Activated CD8-positive, alpha-beta memory T cell treated with anti-CD3 and anti-CD28 coated beads, Interleukin-2, amount 50 U/mL, for 48 hours (primary cell): ENCODE data around the gene CMTM5.

ENCODE experiments used
- DNase-seq: peaks from one replicate; pipeline ENCODE4 v3.0.0-alpha.2; 2020

Gene CMTM5

DNA sequence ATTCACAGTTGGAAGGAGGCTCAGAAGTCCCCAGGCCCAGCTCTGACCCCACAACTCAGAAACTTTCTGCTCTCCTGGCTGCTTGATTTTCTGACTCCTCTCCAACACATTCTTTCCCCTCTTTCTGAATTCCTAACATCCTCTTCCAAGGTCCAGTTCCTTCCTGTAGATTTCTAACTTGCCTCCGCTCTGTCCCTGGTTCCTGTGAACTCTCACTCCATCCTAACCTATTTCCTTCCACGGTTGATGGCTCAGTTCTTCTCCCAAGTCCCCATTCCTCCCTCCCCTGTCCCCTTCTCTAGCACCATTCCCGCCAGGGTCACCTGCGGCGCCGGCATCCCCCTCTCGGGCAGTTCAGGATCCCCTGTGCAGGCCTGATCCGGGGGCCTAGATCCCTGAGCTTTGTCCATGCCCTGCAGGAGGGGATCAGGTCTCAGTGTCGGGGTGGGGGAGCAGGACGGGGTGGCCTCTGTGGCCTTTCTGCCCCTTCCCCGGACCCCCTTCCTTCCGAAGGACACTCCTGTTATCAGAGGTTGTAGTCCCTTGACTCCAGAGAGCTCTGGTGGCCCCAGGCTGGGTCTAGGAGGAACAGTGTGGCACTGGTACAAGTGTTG is 18.2 kb upstream of the CMTM5 start:
- no peak for DNase-seq

- DNase-seq: peak; percentile 45
Measured at GRCh38 chr14:23359167-23359626, 17.6 kb upstream of the CMTM5 start.

DNA sequence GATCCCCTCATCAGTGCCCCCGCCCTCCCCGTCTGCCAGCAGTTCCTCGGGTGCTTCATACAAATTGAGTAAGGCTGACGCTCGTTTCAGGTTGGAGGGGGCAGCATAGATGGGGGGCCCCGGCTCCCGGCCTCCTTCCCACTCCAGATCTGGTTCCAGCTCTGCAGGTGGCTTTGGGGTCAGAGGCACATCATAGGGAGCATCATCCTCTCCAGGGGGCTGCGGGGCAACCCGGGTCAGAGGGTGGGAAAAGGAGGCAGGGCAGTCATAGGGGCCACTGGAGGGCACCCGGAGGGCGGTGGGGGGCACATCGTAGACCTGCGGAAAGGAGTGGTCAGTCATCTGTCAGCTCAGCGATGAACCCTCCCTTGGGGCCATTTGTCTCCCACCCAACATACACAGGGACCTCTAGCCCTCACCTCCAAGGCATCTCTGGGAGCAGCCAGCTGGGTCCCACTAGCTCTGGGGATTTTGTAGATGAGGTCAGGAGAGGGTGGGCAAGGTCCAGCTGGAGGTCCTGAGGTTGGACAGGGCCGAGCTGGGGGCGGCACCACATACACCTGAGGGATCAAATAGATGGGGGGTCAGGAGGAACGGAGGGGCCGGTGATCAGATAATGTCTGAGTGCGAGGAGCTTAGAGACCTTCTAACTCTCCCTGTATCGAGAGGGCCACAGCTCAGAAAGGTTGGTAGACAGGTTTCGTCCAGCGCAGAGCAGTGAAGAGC is 17.0 kb upstream of the CMTM5 start:
- DNase-seq: no peak

DNA sequence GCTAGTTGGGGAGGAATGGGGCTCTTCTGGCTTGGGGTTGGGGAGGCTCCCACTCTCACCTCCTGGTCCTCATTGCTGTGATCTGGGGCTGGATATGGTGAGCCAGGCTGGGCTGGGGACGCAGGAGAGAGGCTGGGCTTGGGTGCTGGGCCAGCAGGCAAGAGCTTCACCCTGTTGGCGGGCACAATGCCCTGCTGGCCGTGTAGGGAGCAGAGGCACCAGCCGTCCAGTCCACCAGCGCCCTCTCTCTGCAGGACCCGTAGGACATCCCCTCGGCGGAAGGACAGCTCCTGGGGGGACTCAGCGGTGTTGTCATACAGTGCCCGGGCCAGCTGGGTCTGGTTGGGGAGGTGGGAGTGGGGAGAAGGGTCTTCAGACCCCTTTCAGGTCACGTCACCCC is 16.4 kb upstream of the CMTM5 start:
- DNase-seq: no peak

DNA sequence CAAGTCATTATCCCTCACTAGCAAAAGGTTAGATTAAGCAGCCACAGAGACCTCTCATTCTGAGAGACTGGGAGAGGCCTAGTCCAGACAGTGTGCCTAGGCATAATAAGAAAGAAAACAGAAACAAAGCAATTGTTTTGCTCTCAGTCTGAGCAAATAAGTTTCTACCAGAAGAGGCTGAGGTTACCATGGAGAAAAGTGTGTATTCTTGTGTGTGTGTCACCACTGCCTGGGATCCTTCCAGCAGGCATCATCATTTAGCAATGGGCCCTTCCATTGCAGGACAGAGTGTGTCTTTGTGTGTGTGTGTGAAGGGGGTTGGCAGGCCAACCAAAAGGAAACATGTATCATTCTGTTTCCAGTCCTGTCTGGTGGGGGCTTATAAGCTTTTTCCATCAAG is 15.5 kb upstream of the CMTM5 start:
- DNase-seq: no peak

GRCh38 chr14:23361763-23362162 is 15.1 kb upstream of the CMTM5 start:
- no peak for DNase-seq

DNA sequence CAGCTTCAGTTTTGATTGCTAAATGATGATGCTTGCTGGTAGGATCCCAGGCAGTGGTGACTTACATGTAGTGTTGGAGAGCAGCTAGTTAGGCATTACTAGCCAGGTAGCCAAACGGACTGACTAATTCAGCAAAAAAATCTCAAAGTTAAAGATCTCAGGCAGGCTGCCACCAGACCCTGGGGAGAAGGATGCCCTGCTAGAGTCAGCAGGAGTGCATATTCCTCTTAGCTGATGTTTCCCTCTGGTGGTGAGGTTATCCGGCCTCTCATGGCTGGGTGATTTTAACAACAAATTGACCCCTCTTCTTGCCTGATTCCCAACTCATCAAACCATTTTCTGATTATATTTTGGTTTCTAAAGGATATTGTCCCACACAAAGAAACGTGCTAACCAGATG is 14.6 kb upstream of the CMTM5 start:
- DNase-seq: no peak

GRCh38 chr14:23364164-23365035 is 12.4 kb upstream of the CMTM5 start:
- no peak for DNase-seq

GRCh38 chr14:23365036-23365731 is 11.7 kb upstream of the CMTM5 start, which contains the start of gene EFS:
Gene EFS (minus strand): TSS chr14:23365172. CDS start chr14:23365025, 147 bp downstream.
- no peak for DNase-seq

DNA sequence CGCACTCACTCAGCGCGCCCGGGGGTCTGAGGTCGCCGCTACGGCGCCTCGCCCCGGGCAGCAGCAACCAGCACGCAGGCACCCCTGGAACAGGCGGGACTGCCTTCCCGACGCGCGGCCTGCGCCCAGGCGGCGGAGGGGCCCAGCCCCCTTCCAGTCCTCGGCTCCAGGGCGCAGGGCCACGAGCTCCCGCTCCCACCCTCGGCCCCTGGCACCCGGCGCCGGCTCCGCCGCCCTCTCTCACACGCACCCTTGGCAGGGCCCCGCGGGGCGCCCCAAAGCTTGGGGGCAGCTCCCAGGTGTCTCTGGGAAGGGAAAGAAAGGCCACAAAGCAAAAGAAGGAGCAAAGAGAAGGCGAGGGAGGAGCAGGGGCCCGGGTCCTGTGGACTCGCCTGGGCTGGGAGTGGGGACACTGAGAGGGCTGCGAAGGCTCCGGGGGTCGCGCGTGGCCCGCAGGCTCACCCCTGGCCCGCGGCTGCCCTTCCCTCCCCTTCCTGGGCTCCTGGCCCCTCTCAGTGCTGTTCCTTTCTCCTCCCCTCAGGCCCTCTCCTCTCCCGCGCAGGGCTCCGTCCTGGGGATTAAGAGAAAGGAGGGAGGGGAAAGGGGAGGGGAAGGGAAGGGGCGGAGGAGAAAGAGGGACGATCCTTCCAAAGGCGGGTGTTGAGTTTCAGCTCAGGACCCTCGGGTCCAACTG is 11.0 kb upstream of the CMTM5 start:
- no peak for DNase-seq

DNA sequence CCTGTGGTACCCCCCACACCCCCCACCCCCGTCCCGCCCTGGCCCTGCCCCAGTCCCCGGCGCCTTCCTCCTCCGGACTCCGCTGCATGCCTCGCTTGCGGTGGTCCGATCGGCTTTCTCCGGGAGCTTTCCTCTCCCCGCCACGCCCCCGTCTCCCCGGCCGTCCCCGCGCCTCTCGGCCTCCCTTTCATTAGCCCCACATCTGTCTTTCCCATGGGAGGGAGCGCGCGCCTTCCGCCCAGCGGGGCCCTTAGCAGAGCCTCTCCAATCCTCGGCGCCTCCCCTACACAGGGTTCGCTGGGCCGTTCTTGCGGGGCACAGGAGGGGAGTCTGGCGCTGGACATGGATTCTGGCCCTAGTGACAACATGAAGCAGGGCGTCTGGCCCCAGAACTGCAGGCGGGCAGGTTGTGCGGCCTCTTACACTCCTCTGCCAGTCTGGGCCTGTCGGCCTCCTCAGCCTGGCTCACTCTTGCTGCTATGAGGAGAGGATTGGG is 10.4 kb upstream of the CMTM5 start:
- DNase-seq: no peak

DNA sequence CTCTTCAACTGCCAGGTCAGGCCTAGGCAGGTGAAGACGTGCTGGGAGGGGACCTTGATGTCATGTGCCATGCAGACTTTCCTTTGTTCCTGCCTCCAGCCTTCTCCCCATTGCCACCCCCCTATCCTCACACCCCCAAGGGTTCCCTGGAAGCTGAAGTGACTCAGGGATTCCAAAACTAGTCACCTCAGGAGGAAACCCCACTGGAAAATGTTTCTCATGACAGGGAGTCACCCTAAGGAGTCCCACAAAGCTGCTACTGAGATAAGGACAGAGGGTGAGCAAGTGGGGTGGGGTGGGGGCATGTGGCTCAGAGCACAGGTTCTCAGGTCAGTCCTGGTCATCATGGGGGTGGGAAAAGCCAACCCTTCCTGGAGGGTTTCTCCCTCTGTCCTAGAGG is 6.6 kb upstream of the CMTM5 start:
- no peak for DNase-seq

GRCh38 chr14:23371865-23372264 is 5.0 kb upstream of the CMTM5 start:
- no peak for DNase-seq

- no peak for DNase-seq
Measured at GRCh38 chr14:23372509-23372908, 4.3 kb upstream of the CMTM5 start, which contains the start of gene IL25. Gene IL25 (plus strand): TSS chr14:23372809.

GRCh38 chr14:23373041-23373440 is 3.8 kb upstream of the CMTM5 start:
- DNase-seq: no peak

DNA sequence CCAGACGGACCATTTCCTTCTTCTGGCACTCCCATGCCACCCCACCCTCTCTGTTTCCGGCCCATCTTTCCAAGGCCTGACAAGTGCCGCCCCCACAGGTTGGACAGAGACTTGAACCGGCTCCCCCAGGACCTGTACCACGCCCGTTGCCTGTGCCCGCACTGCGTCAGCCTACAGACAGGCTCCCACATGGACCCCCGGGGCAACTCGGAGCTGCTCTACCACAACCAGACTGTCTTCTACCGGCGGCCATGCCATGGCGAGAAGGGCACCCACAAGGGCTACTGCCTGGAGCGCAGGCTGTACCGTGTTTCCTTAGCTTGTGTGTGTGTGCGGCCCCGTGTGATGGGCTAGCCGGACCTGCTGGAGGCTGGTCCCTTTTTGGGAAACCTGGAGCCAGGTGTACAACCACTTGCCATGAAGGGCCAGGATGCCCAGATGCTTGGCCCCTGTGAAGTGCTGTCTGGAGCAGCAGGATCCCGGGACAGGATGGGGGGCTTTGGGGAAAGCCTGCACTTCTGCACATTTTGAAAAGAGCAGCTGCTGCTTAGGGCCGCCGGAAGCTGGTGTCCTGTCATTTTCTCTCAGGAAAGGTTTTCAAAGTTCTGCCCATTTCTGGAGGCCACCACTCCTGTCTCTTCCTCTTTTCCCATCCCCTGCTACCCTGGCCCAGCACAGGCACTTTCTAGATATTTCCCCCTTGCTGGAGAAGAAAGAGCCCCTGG is 1.2 kb upstream of the CMTM5 start:
- no peak for DNase-seq

- no peak for DNase-seq
Measured at GRCh38 chr14:23377198-23377550, 328 bp downstream of the CMTM5 start.

DNA sequence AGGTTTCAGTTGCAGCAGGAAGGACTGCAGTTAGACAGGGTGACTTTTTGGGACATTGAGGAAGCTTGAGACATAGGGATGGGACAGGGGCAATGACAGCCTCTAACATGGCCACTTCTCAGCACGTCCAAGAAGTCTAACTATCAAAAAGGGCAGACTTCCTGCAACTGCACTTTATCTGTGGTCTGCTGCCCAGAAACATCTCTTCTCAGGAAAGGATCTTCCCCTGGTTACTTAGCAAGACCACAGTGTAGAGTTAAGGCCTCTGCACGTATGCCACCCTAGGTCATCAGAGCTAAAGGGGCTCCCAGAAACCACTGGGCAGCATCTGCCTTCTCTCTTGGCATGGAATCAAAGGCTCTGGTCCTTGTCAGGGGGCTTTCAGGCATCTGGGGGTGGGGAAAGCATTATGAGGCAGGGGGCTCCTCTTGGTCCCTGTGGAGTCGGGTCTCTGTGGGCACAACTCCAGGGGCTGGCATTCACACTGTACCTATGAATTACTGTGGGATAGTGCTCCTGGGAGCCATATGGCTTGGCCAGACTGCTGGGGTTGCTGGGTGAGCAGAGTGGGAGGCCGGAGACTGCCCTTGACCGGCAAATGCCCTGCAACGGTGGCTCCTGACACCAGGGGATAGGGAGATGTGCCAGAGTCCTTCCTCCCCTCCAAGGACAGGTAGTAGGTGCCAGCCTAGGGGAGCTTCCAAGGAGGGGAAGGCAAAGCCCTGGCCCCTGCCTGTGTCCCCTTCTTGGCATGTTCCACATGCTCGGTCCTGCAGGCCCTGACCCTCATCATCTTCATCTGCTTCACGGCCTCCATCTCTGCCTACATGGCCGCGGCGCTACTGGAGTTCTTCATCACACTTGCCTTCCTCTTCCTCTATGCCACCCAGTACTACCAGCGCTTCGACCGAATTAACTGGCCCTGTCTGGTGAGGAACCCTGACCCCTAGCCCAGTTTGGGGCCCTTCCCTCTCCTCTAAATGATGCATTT is 1.0 kb downstream of the CMTM5 start:
- no peak for DNase-seq

GRCh38 chr14:23378612-23379220 is 1.9 kb downstream of the CMTM5 start:
- no peak for DNase-seq
